HEK293 (cell line): ENCODE results near the gene GLOD4.

Source experiments
- EGR2 ChIP-seq: fragments of 450-650 bp; formaldehyde crosslinking; IDR thresholded peaks from 2 replicates; pipeline ENCODE4 v1.5.1; 2016; ENCODE audit warnings: low read depth, missing biosample characterization, missing genetic modification characterization
- HOXC10 ChIP-seq: sonication (generic); formaldehyde crosslinking; IDR thresholded peaks from 2 replicates; pipeline ENCODE4 v1.8.1; 2023; ENCODE audit warnings: mild to moderate bottlenecking, missing genetic modification reagents
- KLF10 ChIP-seq: fragments of 450-650 bp; IDR thresholded peaks from 2 replicates; pipeline ENCODE4 v1.5.1; 2018; ENCODE audit warnings: missing biosample characterization, mild to moderate bottlenecking, missing genetic modification characterization
- KLF17 ChIP-seq: fragments of 450-650 bp; formaldehyde crosslinking; IDR thresholded peaks from 2 replicates; pipeline ENCODE4 v1.5.1; 2016; ENCODE audit warnings: missing biosample characterization, missing genetic modification characterization
- KLF7 ChIP-seq: fragments of 450-650 bp; formaldehyde crosslinking; IDR thresholded peaks from 2 replicates; pipeline ENCODE4 v1.5.1; 2016; ENCODE audit warnings: missing biosample characterization, missing genetic modification characterization, borderline replicate concordance
- KLF8 ChIP-seq: fragments of 450-650 bp; formaldehyde crosslinking; IDR thresholded peaks from 2 replicates; pipeline ENCODE4 v1.5.1; 2016; ENCODE audit warnings: missing biosample characterization, missing genetic modification characterization
- OSR2 ChIP-seq: fragments of 450-650 bp; formaldehyde crosslinking; IDR thresholded peaks from 2 replicates; pipeline ENCODE4 v1.5.1; 2016; ENCODE audit warnings: missing biosample characterization, missing genetic modification characterization
- REST ChIP-seq: fragments of 450-650 bp; formaldehyde crosslinking; IDR thresholded peaks from 2 replicates; pipeline ENCODE4 v1.5.1; 2016; ENCODE audit warnings: missing biosample characterization, missing genetic modification characterization
- SCRT1 ChIP-seq: fragments of 450-650 bp; formaldehyde crosslinking; IDR thresholded peaks from 2 replicates; pipeline ENCODE4 v1.5.1; 2016; ENCODE audit warnings: missing biosample characterization, missing genetic modification characterization, borderline replicate concordance
- ZBTB10 ChIP-seq: fragments of 450-650 bp; formaldehyde crosslinking; IDR thresholded peaks from 2 replicates; pipeline ENCODE4 v1.5.1; 2016; ENCODE audit warnings: missing biosample characterization, missing genetic modification characterization
- ZBTB26 ChIP-seq: fragments of 450-650 bp; formaldehyde crosslinking; optimal IDR thresholded peaks from 2 replicates; pipeline ENCODE3; 2016; ENCODE audit warnings: missing biosample characterization, mild to moderate bottlenecking, missing genetic modification characterization
- ZFHX2 ChIP-seq: fragments of 450-650 bp; formaldehyde crosslinking; conservative IDR thresholded peaks from 2 replicates; pipeline ENCODE4 v1.5.1; 2016; ENCODE audit warnings: missing biosample characterization, missing genetic modification characterization
- ZNF211 ChIP-seq: fragments of 450-650 bp; formaldehyde crosslinking; IDR thresholded peaks from 2 replicates; pipeline ENCODE4 v1.5.1; 2016; ENCODE audit warnings: low read depth, missing biosample characterization, missing genetic modification characterization
- ZNF214 ChIP-seq: fragments of 450-650 bp; formaldehyde crosslinking; IDR thresholded peaks from 2 replicates; pipeline ENCODE4 v1.5.1; 2017; ENCODE audit warnings: missing biosample characterization, mild to moderate bottlenecking, missing genetic modification characterization, borderline replicate concordance
- ZNF341 ChIP-seq: fragments of 450-650 bp; formaldehyde crosslinking; IDR thresholded peaks from 2 replicates; pipeline ENCODE4; 2016; ENCODE audit warnings: low read depth, missing biosample characterization, missing genetic modification characterization
- ZNF366 ChIP-seq: fragments of 450-650 bp; formaldehyde crosslinking; conservative IDR thresholded peaks from 2 replicates; pipeline ENCODE4 v1.5.1; 2016; ENCODE audit warnings: missing biosample characterization, missing genetic modification characterization
- ZNF394 ChIP-seq: fragments of 450-650 bp; formaldehyde crosslinking; IDR thresholded peaks from 2 replicates; pipeline ENCODE4 v1.5.1; 2016; ENCODE audit warnings: missing biosample characterization, missing genetic modification characterization, mild to moderate bottlenecking, moderate library complexity, borderline replicate concordance
- ZNF416 ChIP-seq: fragments of 450-650 bp; formaldehyde crosslinking; IDR thresholded peaks from 2 replicates; pipeline ENCODE4 v1.5.1; 2016; ENCODE audit warnings: missing biosample characterization, missing genetic modification characterization
- ZNF48 ChIP-seq: fragments of 450-650 bp; formaldehyde crosslinking; IDR thresholded peaks from 2 replicates; pipeline ENCODE4 v1.5.1; 2016; ENCODE audit warnings: missing biosample characterization, missing genetic modification characterization
- ZNF518A ChIP-seq: fragments of 450-650 bp; formaldehyde crosslinking; conservative IDR thresholded peaks from 2 replicates; pipeline ENCODE4 v1.5.1; 2016; ENCODE audit warnings: low read depth, missing biosample characterization, missing genetic modification characterization
- ZNF521 ChIP-seq: fragments of 450-650 bp; formaldehyde crosslinking; IDR thresholded peaks from 2 replicates; pipeline ENCODE4 v1.5.1; 2017; ENCODE audit warnings: missing biosample characterization, mild to moderate bottlenecking, missing genetic modification characterization
- ZNF580 ChIP-seq: fragments of 450-650 bp; formaldehyde crosslinking; IDR thresholded peaks from 2 replicates; pipeline ENCODE4 v1.5.1; 2016; ENCODE audit warnings: missing biosample characterization, missing genetic modification characterization
- ZNF600 ChIP-seq: fragments of 450-650 bp; formaldehyde crosslinking; IDR thresholded peaks from 2 replicates; pipeline ENCODE4 v1.5.1; 2016; ENCODE audit warnings: missing biosample characterization, missing genetic modification characterization
- ZNF658 ChIP-seq: fragments of 450-650 bp; formaldehyde crosslinking; IDR thresholded peaks from 2 replicates; pipeline ENCODE4; 2016; ENCODE audit warnings: missing biosample characterization, missing genetic modification characterization
- ZNF768 ChIP-seq: fragments of 450-650 bp; formaldehyde crosslinking; IDR thresholded peaks from 2 replicates; pipeline ENCODE4 v1.5.1; 2018; ENCODE audit warnings: missing biosample characterization, mild to moderate bottlenecking, missing genetic modification characterization

The GLOD4 gene

GRCh38 chr17:732902-733720, 49.0 kb downstream of the GLOD4 start (continued):
- TF ChIP-seq ZNF580 (tag by site-specific recombination) (no peak), ZNF366 (tag by site-specific recombination) (no peak; the same call in 1 of the 2 replicates), ZNF416 (tag by site-specific recombination) (no peak), ZNF600 (tag by site-specific recombination) (peak; percentile 76), ZNF214 (tag by site-specific recombination) (no peak), SCRT1 (tag by site-specific recombination) (no peak), ZNF394 (tag by site-specific recombination) (no peak), KLF7 (tag by site-specific recombination) (no peak), EGR2 (tag by site-specific recombination) (no peak), ZNF658 (no peak), ZBTB10 (tag by site-specific recombination) (no peak), ZFHX2 (tag by site-specific recombination) (no peak), ZBTB26 (tag by site-specific recombination) (peak; percentile 73), KLF8 (peak; percentile 48; the same call in 1 of the 2 replicates), ZNF211 (tag by site-specific recombination) (no peak), OSR2 (no peak), ZNF521 (no peak), ZNF768 (tag by site-specific recombination) (no peak), REST (tag by site-specific recombination) (0 out of 2 replicates have a peak, but pooled peaks have one; percentile 21), ZNF518A (tag by site-specific recombination) (no peak), HOXC10 (CRISPR knock-in tag) (no peak), ZNF48 (tag by site-specific recombination) (no peak), KLF10 (0 out of 2 replicates have a peak, but pooled peaks have one; percentile 1), KLF17 (tag by site-specific recombination) (no peak), ZNF341 (tag by site-specific recombination) (peak; percentile 89)
